Stimulated activated CD8-positive, alpha-beta memory T cell treated with anti-CD3 and anti-CD28 coated beads, Interleukin-12 subunit alpha, Interleukin-12 subunit beta, amount 100 ng/mL, for 24 hours (primary cell): ENCODE data around the gene CDPF1.
"Not testable (repeated sequence)": the region's sequence is repeated elsewhere in the genome, so short reads cannot be mapped to it uniquely, and the experiment has no call there.

Experiments
- DNase-seq: peaks from one replicate; pipeline ENCODE4 v3.0.0-alpha.2; 2020; ENCODE audit errors: extremely low read depth

Gene CDPF1

GRCh38 chr22:46224898-46225290, 25.2 kb downstream of the CDPF1 start:
- no peak for DNase-seq

- DNase-seq, result no peak
Measured at GRCh38 chr22:46224044-46224897, 25.8 kb downstream of the CDPF1 start.

GRCh38 chr22:46220921-46221320, 29.2 kb downstream of the CDPF1 start:
- no peak for DNase-seq

- DNase-seq, result no peak
Measured at GRCh38 chr22:46219636-46220035, 30.5 kb downstream of the CDPF1 start.

- DNase-seq, result no peak
Measured at GRCh38 chr22:46214616-46215015, 35.5 kb downstream of the CDPF1 start.

GRCh38 chr22:46214149-46214548, 35.9 kb downstream of the CDPF1 start:
- no peak for DNase-seq

- no peak for DNase-seq
Measured at GRCh38 chr22:46213052-46213451, 37.0 kb downstream of the CDPF1 start.

GRCh38 chr22:46212195-46212594, 37.9 kb downstream of the CDPF1 start:
- DNase-seq, result no peak

- no peak for DNase-seq
Measured at GRCh38 chr22:46209262-46209661, 40.8 kb downstream of the CDPF1 start.

GRCh38 chr22:46203601-46203980, 46.5 kb downstream of the CDPF1 start:
- no peak for DNase-seq

- no peak for DNase-seq
Measured at GRCh38 chr22:46202897-46203600, 47.0 kb downstream of the CDPF1 start.

- DNase-seq, result no peak
Measured at GRCh38 chr22:46201059-46201757, 48.9 kb downstream of the CDPF1 start.

GRCh38 chr22:46198806-46199205, 51.3 kb downstream of the CDPF1 start:
- not testable (repeated sequence) for DNase-seq

GRCh38 chr22:46198274-46198673, 51.8 kb downstream of the CDPF1 start:
- DNase-seq, result no peak

- DNase-seq, result no peak
Measured at GRCh38 chr22:46196278-46196677, 53.8 kb downstream of the CDPF1 start.

- DNase-seq, result no peak
Measured at GRCh38 chr22:46195487-46196165, 54.5 kb downstream of the CDPF1 start.
